Gastroesophageal sphincter (tissue), 4 donors: Measurements from ENCODE around the gene SLC9A1. TPM values are rescaled to one million over a fixed set of nuclear protein-coding genes. Genes with fewer than 3 reads are reported as not detected.
"Not testable (repeated sequence)": the region's sequence is repeated elsewhere in the genome, so short reads cannot be mapped to it uniquely, and the experiment has no call there.

Experiments
- ATAC-seq: fragments of 150-250 bp; one replicate; pipeline ENCODE4 v1.9.1; 2016; ENCODE audit warnings: mild to moderate bottlenecking, moderate library complexity
- H3K27ac ChIP-seq, 4 donors: fragments of 200-600 bp; sonication (generic) in 3 of 4; 1 replicate in 3 of 4; 2 replicates in 1 of 4; pipeline ENCODE4 v1.5.1; 2016 to 2019
- H3K27me3 ChIP-seq: fragments of 200-600 bp; sonication (generic); one replicate; pipeline ENCODE4 v1.5.1; 2019
- H3K36me3 ChIP-seq, 2 donors: fragments of 200-600 bp; sonication (generic); one replicate each; pipeline ENCODE4 v1.5.1; 2019; ENCODE audit warnings: control low read depth in 1 of 2
- H3K4me1 ChIP-seq, 3 donors: fragments of 200-600 bp; sonication (generic); 1 replicate in 2 of 3; 2 replicates in 1 of 3; pipeline ENCODE4 v1.5.1; 2016 to 2019; ENCODE audit warnings: control low read depth in 2 of 3
- H3K4me3 ChIP-seq, 2 donors: fragments of 200-600 bp; sonication (generic); one replicate each; pipeline ENCODE4 v1.5.1; 2019; ENCODE audit warnings: mild to moderate bottlenecking in 1 of 2, moderate library complexity in 1 of 2
- H3K9me3 ChIP-seq, 3 donors: fragments of 200-600 bp; sonication (generic); one replicate each; pipeline ENCODE4 v1.5.1; 2017 to 2019; ENCODE audit warnings: control low read depth in 2 of 3
- EP300 ChIP-seq: sonication (generic); formaldehyde crosslinking; IDR thresholded peaks from one replicate; pipeline ENCODE4 v1.6.1; 2017; ENCODE audit warnings: antibody characterized with exemption, mild to moderate bottlenecking
- POLR2A ChIP-seq, 2 donors: fragments of 450-650 bp; IDR thresholded peaks; one replicate each; pipeline ENCODE4 v1.6.1; 2017; ENCODE audit warnings: antibody characterized with exemption in 2 of 2, mild to moderate bottlenecking in 2 of 2, moderate library complexity in 1 of 2
- POLR2AphosphoS5 ChIP-seq: sonication (generic); formaldehyde crosslinking; IDR thresholded peaks from one replicate; pipeline ENCODE4 v1.6.1; 2017; ENCODE audit warnings: antibody characterized with exemption
- WGBS, 2 donors: methylation state at CpG; one replicate each; pipeline ENCODE4 v1.1.5; 2018; ENCODE audit warnings: low coverage in 1 of 2; 5-methylcytosine and 5-hydroxymethylcytosine counted together
- total RNA-seq, 4 donors: library from RNA; depleted of rRNA; stranded (reverse); fragments of >200 nt; gene quantifications; one replicate each; pipeline ENCODE4 v1.1.0, GENCODE V29; 2016
- TF ChIP-seq, protein P1 (sequence below), 4 experiments: fragments of 200-600 bp in 2 of 4; fragments of 450-650 bp in 2 of 4; sonication (generic) in 1 of 4; IDR thresholded peaks; one replicate each; pipeline ENCODE4 v1.5.1; 2017 to 2019; ENCODE audit warnings: antibody characterized with exemption in 4 of 4, mild to moderate bottlenecking in 2 of 4, moderate library complexity in 2 of 4

Gene SLC9A1
- total RNA-seq, 4 donors from 2014 or later = 7.2 to 27.8 (median 17.1) TPM

DNA sequence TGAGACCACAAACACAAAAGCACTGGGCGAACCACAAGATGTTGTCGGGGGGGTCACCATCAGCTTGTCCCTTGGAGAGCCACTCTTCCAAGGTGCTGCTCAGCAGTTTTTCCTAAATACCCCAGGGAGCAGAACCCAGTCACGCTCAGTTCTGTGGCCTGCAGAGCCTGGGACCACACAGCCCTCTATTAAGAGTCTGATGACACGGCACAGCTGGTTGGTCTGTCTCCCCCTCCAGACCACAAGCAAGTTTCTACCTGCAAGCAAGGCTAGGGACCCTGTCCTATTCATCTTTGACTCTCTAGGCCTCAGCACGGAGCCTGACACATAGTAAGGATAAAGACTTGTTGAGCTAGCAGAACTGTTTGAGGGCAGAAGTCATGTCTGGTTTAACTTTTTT lies 28.5 kb downstream of the SLC9A1 start:
- no peak overlapping the region for H3K27ac ChIP-seq
- H3K27me3 ChIP-seq = no peaks in the 10 kb centered on the region
- peaks cover 0 to 19% (median 5%) of the 10 kb centered on the region in 3 donors for H3K4me1 ChIP-seq
- no peaks in the 10 kb centered on the region for H3K9me3 ChIP-seq
- ATAC-seq = no peak
- H3K36me3 ChIP-seq = peaks cover 0 to 21% of the 10 kb centered on the region in 2 donors
- no peak overlapping the region for H3K4me3 ChIP-seq
- WGBS, 2 donors = 80% methylated on average over 1 of the region's 5 CpGs; no CpG with 5 or more reads in 1 of the 2 donors
- TF ChIP-seq POLR2A (IDR thresholded peaks at IDR 0.05) (no peak), POLR2AphosphoS5 (no peak), EP300 (no peak)
- TF ChIP-seq, protein P1, sequence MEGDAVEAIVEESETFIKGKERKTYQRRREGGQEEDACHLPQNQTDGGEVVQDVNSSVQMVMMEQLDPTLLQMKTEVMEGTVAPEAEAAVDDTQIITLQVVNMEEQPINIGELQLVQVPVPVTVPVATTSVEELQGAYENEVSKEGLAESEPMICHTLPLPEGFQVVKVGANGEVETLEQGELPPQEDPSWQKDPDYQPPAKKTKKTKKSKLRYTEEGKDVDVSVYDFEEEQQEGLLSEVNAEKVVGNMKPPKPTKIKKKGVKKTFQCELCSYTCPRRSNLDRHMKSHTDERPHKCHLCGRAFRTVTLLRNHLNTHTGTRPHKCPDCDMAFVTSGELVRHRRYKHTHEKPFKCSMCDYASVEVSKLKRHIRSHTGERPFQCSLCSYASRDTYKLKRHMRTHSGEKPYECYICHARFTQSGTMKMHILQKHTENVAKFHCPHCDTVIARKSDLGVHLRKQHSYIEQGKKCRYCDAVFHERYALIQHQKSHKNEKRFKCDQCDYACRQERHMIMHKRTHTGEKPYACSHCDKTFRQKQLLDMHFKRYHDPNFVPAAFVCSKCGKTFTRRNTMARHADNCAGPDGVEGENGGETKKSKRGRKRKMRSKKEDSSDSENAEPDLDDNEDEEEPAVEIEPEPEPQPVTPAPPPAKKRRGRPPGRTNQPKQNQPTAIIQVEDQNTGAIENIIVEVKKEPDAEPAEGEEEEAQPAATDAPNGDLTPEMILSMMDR (IDR thresholded peaks at IDR 0.05) = no peak

DNA sequence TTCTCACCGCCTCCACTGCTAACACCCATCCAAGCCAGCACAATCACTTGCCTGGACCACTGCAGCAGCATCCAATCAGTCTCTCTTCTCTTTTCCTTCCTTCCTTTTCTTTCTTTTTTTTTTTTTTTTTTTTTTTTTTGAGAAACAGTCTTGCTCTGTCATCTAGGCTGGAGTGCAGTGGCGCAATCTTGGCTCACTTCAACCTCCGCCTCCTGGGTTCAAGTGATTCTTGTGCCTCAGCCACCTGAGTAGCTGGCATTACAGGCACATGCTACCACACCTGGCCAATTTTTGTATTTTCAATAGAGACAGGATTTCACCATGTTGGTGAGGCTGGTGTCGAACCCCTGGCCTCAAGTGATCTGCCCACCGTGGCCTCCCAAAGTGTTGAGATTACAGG lies 29.8 kb downstream of the SLC9A1 start:
- ATAC-seq, H3K27ac ChIP-seq, H3K4me3 ChIP-seq, H3K9me3 ChIP-seq, H3K27me3 ChIP-seq: not testable (repeated sequence)
- Histone ChIP-seq H3K4me1 (peaks cover 0 to 31% (median 5%) of the 10 kb centered on the region in 3 donors), H3K36me3 (peaks cover 0 to 21% of the 10 kb centered on the region in 2 donors)
- WGBS, 2 donors = 92 to 93% methylated on average over 3 to 4 of the region's 5 CpGs

DNA sequence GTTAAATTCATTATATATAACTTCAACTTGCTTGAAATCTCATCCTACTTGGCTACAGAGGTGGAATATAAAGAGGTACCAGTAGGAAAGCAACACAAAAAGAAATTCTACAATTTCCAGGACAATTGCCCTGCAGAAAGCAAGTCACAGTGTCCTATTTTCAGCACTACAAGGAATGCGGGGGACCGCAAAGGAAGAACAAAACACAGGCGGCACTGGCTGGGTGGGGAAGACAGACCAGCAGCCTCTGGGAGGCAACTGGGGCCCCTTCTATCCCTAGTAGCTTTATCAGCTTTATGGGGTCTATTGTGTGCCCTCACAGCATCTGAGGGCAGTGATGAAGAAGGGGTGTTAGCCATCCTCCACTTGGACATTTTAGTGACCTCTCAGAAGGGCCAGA lies 30.5 kb downstream of the SLC9A1 start:
- H3K4me3 ChIP-seq = no peak overlapping the region
- peaks cover 0 to 38% (median 8%) of the 10 kb centered on the region in 3 donors for H3K4me1 ChIP-seq
- ATAC-seq = no peak
- TF ChIP-seq, protein P1 (IDR thresholded peaks at IDR 0.05) = no peak
- TF ChIP-seq EP300 = no peak
- 77 to 83% methylated on average over 3 of the region's 3 CpGs for WGBS, 2 donors
- peaks cover 0 to 20% of the 10 kb centered on the region in 2 donors for H3K36me3 ChIP-seq
- no peaks in the 10 kb centered on the region for H3K27me3 ChIP-seq
- no peak overlapping the region for H3K27ac ChIP-seq
- H3K9me3 ChIP-seq = no peaks in the 10 kb centered on the region

DNA sequence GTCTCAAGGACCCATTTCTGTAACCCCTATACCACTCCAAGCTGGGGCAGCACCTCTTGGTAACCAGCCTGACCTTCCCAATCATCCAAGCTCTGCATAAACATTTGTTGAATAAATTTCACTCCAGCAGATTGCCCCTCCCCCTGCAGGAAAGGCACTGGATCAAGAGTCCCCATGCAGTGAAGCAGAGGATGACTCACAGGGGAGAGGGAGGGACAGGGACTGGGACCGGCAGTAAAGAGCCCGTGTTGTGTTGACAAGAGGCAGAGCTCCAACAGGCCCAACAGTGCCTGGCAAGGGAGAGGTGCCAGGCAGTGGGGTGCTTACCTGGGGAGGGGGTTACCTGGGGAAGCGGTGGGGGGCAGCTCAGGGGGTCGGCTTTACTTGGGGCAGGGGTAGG lies 32.3 kb downstream of the SLC9A1 start:
- peak; percentile 24 for ATAC-seq
- H3K9me3 ChIP-seq = no peaks in the 10 kb centered on the region
- peaks cover 0 to 55% (median 18%) of the 10 kb centered on the region in 3 donors for H3K4me1 ChIP-seq
- peaks cover 0 to 3% of the 10 kb centered on the region in 2 donors for H3K36me3 ChIP-seq
- H3K27me3 ChIP-seq = no peaks in the 10 kb centered on the region
- TF ChIP-seq POLR2AphosphoS5 (no peak), POLR2A (IDR thresholded peaks at IDR 0.05) (no peak)
- TF ChIP-seq, protein P1 (IDR thresholded peaks at IDR 0.05) = no peak
- no peak overlapping the region for H3K4me3 ChIP-seq
- WGBS, 2 donors = 60% methylated on average over 1 of the region's 4 CpGs; no CpG with 5 or more reads in 1 of the 2 donors
- peak overlapping the region in 3 of 4 donors; percentile 28 to 77 (median 44) for H3K27ac ChIP-seq

DNA sequence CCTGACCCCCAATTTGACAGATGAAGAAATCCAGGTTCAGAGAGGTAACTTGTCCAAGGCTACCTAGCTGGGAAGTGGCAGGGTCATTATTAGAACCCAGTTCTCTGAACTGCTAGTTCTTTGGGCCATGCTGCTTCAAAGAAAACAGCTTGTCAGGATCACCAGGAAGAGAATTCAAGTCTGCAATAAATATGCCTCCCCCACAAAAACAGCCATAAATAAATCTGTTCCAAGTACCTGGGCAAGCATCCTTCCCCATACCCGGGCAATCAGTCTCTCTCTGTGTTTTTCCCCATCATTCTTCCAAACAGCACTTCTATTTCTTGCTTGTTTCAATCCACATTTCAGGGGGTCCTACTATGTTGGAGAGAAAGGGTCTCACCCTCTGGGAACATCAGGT lies 34.1 kb downstream of the SLC9A1 start:
- no peak for TF ChIP-seq POLR2A (IDR thresholded peaks at IDR 0.05)
- no peak for TF ChIP-seq EP300
- no peak for TF ChIP-seq POLR2AphosphoS5
- TF ChIP-seq, protein P1 (IDR thresholded peaks at IDR 0.05) = no peak
- no peak for ATAC-seq
- no peaks in the 10 kb centered on the region for H3K36me3 ChIP-seq
- H3K4me3 ChIP-seq = no peak overlapping the region
- WGBS, 2 donors = 63 to 67% methylated on average over 1 of the region's 1 CpG
- H3K27me3 ChIP-seq = no peaks in the 10 kb centered on the region
- no peaks in the 10 kb centered on the region for H3K9me3 ChIP-seq
- H3K4me1 ChIP-seq = peaks cover 0 to 72% (median 24%) of the 10 kb centered on the region in 3 donors
- H3K27ac ChIP-seq = peak overlapping the region in 3 of 4 donors; percentile 74 to 77 (median 76)
